ENCODE data around the gene NUDT17.

The NUDT17 gene

GRCh38 chr1:145847827-145848226 is 2.4 kb downstream of the NUDT17 start:
- no peak for DNase-seq

GRCh38 chr1:145849356-145850160 is 4.1 kb downstream of the NUDT17 start:
- no peak for DNase-seq

- no peak for DNase-seq
These were observed 10.1 kb downstream of the NUDT17 start for GRCh38 chr1:145855426-145855948.

- DNase-seq, result no peak
These were observed 11.7 kb downstream of the NUDT17 start for GRCh38 chr1:145857170-145857569.

- DNase-seq, result peak in 24 of 51 donors; percentile 5 to 71 (median 42)
These were observed 12.9 kb downstream of the NUDT17 start for GRCh38 chr1:145858238-145858900.

- peak; percentile 59 to 95 (median 88) for DNase-seq
These were observed 13.6 kb downstream of the NUDT17 start, which contains the start of gene PIAS3 for GRCh38 chr1:145858901-145859490. Gene PIAS3, minus strand, starts transcription at chr1:145859081. Its CDS starts 91 bp downstream, at chr1:145858990.

GRCh38 chr1:145859491-145860023 is 14.1 kb downstream of the NUDT17 start:
- peak in 49 of 51 donors; percentile 37 to 88 (median 73) for DNase-seq

GRCh38 chr1:145863282-145864018 is 18.0 kb downstream of the NUDT17 start:
- no peak for DNase-seq

GRCh38 chr1:145868232-145868631 is 22.8 kb downstream of the NUDT17 start:
- DNase-seq, result no peak

- DNase-seq, result peak in 49 of 51 donors; percentile 8 to 79 (median 48)
These were observed 26.8 kb downstream of the NUDT17 start for GRCh38 chr1:145871994-145872924.

- no peak for DNase-seq
These were observed 29.2 kb downstream of the NUDT17 start for GRCh38 chr1:145874646-145875045.

GRCh38 chr1:145877923-145878486 is 32.6 kb downstream of the NUDT17 start:
- DNase-seq, result no peak

GRCh38 chr1:145878724-145879123 is 33.3 kb downstream of the NUDT17 start:
- DNase-seq, result no peak

GRCh38 chr1:145879775-145880174 is 34.3 kb downstream of the NUDT17 start:
- peak in 1 of 51 donors; percentile 40 for DNase-seq

GRCh38 chr1:145884675-145885074 is 39.2 kb downstream of the NUDT17 start:
- no peak for DNase-seq

GRCh38 chr1:145885738-145886287 is 40.4 kb downstream of the NUDT17 start, which contains the start of gene ANKRD35:
Gene ANKRD35, minus strand, starts transcription at chr1:145885866. Its CDS starts 108 bp downstream, at chr1:145885758.
- peak in 50 of 51 donors; percentile 33 to 91 (median 72) for DNase-seq

- peak in 1 of 51 donors; percentile 36 for DNase-seq
These were observed 41.0 kb downstream of the NUDT17 start for GRCh38 chr1:145886390-145886789.

- no peak for DNase-seq
These were observed 41.4 kb downstream of the NUDT17 start for GRCh38 chr1:145886816-145887215.

GRCh38 chr1:145887631-145888030 is 42.2 kb downstream of the NUDT17 start:
- DNase-seq, result no peak
